WERI-Rb-1 (cell line): ENCODE measurements around the gene LNX1.
A peak's percentile ranks its signal among the peaks of the same experiment; 100 is the strongest.

Experiments used
- DNase-seq: peaks from one replicate; pipeline ENCODE4 v3.0.0-alpha.2; 2020
- H3K27ac ChIP-seq: fragments of 250-450 bp; sonication (Bioruptor Pico); 2 replicates; pipeline ENCODE4 v1.5.1; 2020; ENCODE audit warnings: mild to moderate bottlenecking, moderate library complexity
- H3K27me3 ChIP-seq: fragments of 250-450 bp; sonication (Bioruptor Pico); 2 replicates; pipeline ENCODE4 v1.5.1; 2021; ENCODE audit warnings: mild to moderate bottlenecking, low read depth, moderate library complexity; ENCODE audit not compliant: insufficient read depth, severe bottlenecking
- H3K36me3 ChIP-seq: fragments of 250-450 bp; sonication (Bioruptor Pico); 2 replicates; pipeline ENCODE4 v1.5.1; 2020; ENCODE audit warnings: mild to moderate bottlenecking, moderate library complexity
- H3K4me3 ChIP-seq: 2 replicates; pipeline ENCODE4 v1.5.1; 2011; ENCODE audit warnings: low read depth, mild to moderate bottlenecking, control low read depth, low read length
- H3K9me3 ChIP-seq: fragments of 250-450 bp; sonication (Bioruptor Pico); 2 replicates; pipeline ENCODE4 v1.5.1; 2021; ENCODE audit warnings: mild to moderate bottlenecking, moderate library complexity; ENCODE audit not compliant: severe bottlenecking
- CTCF ChIP-seq: IDR thresholded peaks from 2 replicates; pipeline ENCODE4 v1.5.1; 2011; ENCODE audit warnings: low read depth, mild to moderate bottlenecking, control low read depth, inconsistent platforms, low read length

LNX1 gene

GRCh38 chr4:53571936-53572599, 19.2 kb downstream of the LNX1 start:
- Histone ChIP-seq H3K36me3 (no peaks in the 10 kb centered on the region), H3K4me3 (no peak overlapping the region), H3K27me3 (peaks cover 14% of the 10 kb centered on the region), H3K9me3 (peaks cover 2% of the 10 kb centered on the region), H3K27ac (no peak overlapping the region)
- DNase-seq: no peak
- no peak for TF ChIP-seq CTCF

DNA sequence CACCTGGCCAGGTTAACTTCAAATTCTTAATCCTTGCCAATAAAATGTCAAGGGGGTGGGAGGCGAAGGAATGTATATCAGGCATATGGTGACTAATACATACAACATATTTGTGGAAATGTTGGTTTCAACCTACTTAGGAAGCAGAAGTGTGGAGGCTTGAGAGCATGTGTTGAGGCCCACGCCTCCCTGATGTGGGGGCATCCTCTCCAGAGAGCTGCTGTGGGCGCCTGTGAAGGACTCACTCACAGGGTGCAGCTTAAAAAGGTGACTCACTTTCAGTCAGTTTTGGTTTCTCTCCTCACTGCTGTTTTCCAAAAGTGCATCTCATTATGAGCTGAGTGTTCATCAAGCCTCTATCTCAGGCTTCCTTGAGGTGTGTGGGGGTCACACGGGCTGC, 27.5 kb downstream of the LNX1 start:
- H3K27ac ChIP-seq: no peak overlapping the region
- H3K4me3 ChIP-seq: no peak overlapping the region
- no peak for DNase-seq
- no peak for TF ChIP-seq CTCF
- H3K9me3 ChIP-seq: no peaks in the 10 kb centered on the region
- no peaks in the 10 kb centered on the region for H3K27me3 ChIP-seq
- no peaks in the 10 kb centered on the region for H3K36me3 ChIP-seq

DNA sequence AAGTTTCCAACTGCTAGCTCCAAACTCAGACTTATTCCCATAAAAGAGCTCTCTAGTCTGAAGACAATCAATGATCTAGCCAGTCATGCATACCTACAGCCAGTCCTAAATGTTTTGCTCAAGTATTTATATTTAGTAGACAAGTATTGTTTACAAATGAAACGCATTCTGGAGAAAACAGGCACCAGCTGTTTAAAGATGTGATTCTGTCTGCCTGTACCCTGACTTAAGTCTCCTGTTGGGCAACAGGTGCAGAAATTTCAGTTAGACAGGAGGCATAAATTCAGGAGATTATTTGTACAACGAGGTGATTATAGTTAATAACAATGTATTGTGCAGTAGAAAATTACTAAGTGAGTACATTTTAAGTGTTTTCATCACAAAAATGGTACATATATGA, 28.9 kb downstream of the LNX1 start:
- no peaks in the 10 kb centered on the region for H3K9me3 ChIP-seq

DNA sequence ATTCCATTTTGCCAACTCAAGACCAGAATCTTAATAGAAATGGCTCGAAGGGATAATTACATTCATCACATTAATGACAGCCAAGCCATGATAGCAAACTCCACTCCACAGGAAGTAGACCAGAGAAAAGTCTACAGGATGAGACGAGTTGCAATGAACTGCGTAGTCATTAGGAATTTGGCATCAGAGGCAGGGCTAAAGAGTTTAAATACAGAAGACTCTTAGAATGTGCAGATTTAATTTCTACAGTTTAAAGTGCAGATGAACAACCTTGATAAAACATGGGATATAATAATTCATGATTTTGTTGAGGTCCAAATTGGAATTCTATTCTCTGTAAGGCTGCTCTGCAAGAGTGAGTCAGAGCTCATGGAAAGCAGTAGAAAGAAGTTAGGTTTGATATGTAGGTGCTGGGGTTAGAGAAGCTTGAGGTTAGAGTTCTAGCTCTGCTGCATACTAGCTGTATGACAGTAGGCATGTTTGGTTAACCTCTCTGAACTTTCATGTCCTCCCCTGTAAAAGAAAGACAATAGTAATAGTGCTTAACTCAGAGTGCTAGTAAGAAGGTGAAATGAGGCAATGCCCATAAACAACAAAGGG, 32.2 kb downstream of the LNX1 start:
- Histone ChIP-seq H3K27me3 (peaks cover 12% of the 10 kb centered on the region), H3K4me3 (no peak overlapping the region), H3K9me3 (no peaks in the 10 kb centered on the region), H3K27ac (no peak overlapping the region), H3K36me3 (no peaks in the 10 kb centered on the region)
- no peak for DNase-seq
- TF ChIP-seq CTCF: no peak

More for the DNA sequence above, 28.9 kb downstream of the LNX1 start:
- H3K36me3 ChIP-seq: no peaks in the 10 kb centered on the region
- no peaks in the 10 kb centered on the region for H3K27me3 ChIP-seq
- TF ChIP-seq CTCF: no peak
- no peak for DNase-seq
- H3K27ac ChIP-seq: no peak overlapping the region
- H3K4me3 ChIP-seq: no peak overlapping the region

DNA sequence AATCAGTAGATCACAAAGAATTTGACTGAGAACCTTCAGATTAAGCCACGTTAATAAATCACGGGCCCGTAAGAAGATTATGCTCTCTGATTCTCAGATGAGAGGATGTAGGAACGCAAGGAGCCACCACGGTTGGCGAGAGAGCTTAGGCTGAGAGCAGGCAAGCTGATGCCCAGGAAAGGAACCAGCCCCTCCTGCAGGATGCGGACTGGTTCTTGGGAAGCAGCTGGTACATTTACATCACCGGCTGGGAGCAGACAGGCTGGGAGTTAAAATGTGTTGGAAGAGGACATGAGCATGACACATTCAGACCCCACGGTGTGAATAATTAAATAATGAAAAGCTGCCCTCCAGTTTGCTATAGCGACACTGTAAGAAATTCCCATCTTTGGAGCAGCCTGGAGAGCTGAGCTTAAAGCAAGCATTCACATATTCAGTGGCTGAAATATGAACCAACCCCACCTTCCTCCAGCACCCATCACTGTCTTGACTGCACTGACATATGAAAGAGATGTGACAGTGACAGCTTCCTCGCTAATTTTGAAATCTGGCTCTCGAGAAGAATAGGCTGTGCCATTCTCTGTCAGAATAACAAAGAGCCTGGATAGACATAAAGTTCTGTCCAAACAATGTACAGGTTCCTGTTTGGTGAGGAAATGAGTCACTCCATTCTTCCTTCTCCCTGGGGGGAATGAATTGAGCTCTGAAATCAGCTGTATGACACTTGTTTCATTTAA, 33.1 kb downstream of the LNX1 start:
- Histone ChIP-seq H3K27ac (no peak overlapping the region), H3K4me3 (no peak overlapping the region), H3K9me3 (no peaks in the 10 kb centered on the region), H3K36me3 (no peaks in the 10 kb centered on the region), H3K27me3 (peaks cover 12% of the 10 kb centered on the region)
- 0 out of 2 replicates have a peak, but pooled peaks have one; percentile 6 for TF ChIP-seq CTCF
- DNase-seq: peak; percentile 74
